H54 (cell line): ENCODE results near the gene PLXDC2.

Experiments
- DNase-seq: peaks from one replicate; pipeline ENCODE4 v3.0.0; 2011; ENCODE audit warnings: low spot score, mixed read lengths; ENCODE audit not compliant: insufficient read length
- FAIRE-seq: peaks from 3 replicates; lab custom pipeline; 2011; peaks lifted over from hg19 to GRCh38; lab: Jason Lieb, UNC
- POLR2A ChIP-seq: IDR thresholded peaks from 2 replicates; pipeline ENCODE4 v1.6.1; 2011; ENCODE audit warnings: low read depth, mild to moderate bottlenecking, low read length

The PLXDC2 gene

DNA sequence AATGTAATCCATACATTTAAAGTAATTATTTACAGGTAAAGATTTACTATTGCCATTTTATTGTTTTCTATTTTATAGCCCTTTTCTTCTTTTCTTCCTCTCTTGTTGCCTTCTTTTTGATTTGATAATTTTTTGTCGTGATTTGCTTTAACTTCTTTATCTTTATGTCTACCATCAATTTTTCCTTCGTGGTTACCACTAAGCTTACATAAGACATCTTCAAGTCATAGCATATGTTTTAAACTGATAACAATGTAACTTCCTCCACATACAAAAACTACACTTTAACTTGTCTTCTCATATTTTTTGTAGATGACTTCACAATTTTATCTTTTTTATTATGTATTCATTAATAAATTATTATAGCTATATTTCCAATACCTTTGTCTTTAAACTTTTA, 316.6 kb downstream of the PLXDC2 start:
- DNase-seq (no peak), FAIRE-seq (no peak)
- no peak for TF ChIP-seq POLR2A

DNA sequence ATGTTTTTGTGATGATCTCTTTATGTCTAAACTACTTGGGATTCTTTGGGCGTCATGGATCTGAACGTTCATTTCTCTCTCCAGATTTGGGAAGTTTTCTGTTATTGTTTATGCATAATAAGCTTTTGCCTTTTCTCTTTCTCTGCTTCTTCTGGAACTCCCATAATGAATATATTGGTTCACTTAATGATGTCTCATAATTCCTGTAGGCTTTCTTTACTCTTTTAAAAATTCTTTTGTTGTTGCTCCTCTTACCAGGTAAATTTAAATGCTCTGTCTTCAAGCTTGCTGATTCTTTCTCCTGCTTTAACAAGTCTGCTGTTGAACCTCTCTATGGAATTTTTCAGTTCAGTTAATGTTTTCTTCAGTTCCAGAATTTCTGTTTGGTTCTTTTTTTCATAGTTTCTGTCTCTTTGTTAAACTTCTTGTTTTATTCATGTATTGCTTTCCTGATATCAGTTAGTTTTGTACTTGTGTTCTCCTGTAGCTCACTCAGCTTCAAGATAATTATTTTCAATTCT, 317.5 kb downstream of the PLXDC2 start:
- FAIRE-seq (no peak), DNase-seq (no peak)
- TF ChIP-seq POLR2A: no peak

DNA sequence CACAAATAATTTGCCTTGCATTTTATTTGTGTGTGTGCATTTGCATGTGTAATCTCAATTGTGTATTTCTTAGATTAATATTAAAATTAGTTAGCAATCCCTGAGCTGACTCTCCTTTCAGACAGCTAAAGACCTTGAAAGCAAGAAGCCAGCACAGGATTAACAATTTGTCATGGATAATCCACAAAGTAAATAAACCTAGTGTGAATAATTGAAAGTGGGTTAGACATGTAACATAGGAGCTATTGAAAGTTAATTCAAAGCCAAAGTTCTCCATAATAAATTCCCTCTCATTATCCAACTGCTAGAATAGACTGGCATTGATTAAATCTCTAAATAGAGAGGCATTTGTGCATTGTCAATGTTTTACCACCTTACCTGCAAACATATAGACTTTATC, 326.1 kb downstream of the PLXDC2 start:
- FAIRE-seq: no peak
- no peak for DNase-seq
- TF ChIP-seq POLR2A: no peak

DNA sequence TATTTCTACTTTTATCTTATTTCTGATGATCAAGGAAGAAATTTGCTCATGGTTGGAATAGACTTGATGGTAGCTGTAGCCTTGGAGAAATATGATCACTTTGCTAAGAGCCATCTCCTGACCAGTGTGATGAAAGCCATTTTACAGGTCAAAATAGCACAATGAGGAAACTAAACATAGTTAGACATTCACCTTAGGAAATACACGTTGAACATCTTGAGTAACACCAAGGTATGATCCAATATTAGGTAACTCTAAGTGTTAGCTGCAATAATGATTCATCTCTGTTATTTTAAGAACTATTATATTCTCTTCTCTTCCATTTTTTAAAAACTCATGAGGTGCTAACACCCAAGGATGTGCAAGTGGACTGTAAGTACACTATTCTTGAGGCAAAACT, 328.0 kb downstream of the PLXDC2 start:
- TF ChIP-seq POLR2A: no peak
- FAIRE-seq: no peak

DNA sequence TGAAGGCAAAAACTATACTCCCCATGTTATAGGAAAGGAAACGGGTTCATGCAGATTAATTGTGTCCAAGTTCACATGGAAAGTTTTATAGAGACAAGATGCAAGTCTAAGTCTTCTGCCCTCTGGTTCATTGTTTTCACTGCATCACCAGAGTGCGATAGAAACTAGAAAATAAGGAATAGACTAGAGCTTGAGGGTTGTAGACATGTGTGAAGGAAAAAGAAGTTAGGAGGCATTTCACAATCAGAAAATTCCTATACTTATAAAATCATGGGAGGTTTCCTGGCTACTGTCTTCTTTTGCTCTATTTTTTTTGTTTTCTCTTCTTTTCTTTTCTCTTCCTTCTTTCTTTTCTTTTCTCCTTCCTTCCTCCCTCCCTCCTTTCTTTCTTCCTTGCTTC, 329.8 kb downstream of the PLXDC2 start:
- DNase-seq: no peak
- FAIRE-seq: no peak
- TF ChIP-seq POLR2A: no peak

More for the DNA sequence above, 328.0 kb downstream of the PLXDC2 start:
- no peak for DNase-seq

DNA sequence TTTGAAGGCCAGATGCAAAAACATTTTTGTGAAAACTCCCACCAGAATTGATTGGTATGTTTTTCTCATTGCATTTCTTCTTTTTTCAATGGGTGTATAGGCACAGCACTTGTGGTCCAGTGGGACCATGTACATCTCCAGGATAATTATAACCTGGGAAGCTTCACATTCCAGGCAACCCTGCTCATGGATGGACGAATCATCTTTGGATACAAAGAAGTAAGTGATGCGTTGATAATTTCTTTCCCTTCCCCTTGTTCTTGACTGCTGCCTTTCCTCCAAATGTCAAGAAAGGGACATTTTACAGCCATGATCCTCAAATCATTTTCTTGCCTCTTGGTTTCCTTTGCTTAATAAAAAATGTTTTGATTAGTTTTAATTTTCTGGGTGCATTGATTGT, 331.5 kb downstream of the PLXDC2 start:
- FAIRE-seq (no peak), DNase-seq (no peak)
- no peak for TF ChIP-seq POLR2A

DNA sequence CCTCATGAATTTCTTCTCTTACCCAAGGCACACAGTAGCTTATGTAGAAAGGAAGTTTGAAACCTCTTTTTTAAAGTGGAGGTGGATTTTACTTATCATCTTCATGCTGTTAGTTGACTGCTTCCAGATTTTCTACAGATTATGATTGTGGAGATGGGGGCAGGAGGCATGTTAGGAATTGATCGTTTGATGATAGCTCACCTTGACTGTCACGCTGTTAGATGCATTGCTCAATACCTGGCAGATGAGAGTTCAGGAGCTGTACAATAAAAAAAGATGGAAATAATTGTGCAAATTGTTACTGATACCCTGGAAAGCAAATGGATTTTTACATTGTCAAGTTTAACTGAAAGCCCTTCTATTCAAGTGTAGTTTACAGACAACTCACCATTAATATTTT, 340.3 kb downstream of the PLXDC2 start:
- TF ChIP-seq POLR2A: no peak
- DNase-seq (no peak), FAIRE-seq (no peak)

DNA sequence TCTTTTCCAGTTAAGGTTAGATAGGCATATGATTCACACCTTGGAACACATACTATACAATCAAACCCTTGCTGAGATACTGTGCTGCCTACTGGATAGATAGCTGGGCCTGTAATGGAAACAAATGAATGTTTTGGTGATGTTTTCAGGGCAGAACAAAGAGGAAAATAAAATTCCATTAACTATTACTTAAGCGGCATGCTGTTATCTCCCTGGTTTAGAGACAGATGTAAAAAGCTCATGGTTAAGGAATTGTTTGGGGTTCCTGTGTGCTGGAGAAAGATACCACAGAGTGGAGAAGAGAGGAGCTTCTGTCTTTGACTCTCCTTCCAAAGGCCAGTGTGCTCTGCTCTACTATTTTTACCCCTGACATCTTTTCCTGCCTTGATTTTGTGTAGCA, 341.1 kb downstream of the PLXDC2 start:
- FAIRE-seq (no peak), DNase-seq (no peak)
- no peak for TF ChIP-seq POLR2A

DNA sequence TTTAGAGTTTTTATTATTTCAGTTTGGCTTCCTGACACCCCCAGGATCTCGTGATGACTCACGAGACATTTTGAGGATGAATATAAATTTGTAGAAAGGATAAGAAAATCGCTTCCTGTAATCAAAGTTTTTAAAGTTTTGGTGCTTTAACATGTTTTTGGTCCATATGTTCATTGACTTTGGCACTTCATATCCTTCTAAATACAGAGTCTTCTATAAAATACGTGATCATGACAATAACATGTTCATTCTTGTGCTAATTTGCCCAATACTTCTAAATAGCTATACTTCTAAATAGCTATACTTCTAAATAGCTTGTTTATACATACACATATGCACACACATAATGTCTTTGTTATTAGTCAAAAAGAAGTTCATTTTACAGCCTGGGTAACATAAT, 341.9 kb downstream of the PLXDC2 start:
- FAIRE-seq (no peak), DNase-seq (no peak)
- TF ChIP-seq POLR2A: no peak

DNA sequence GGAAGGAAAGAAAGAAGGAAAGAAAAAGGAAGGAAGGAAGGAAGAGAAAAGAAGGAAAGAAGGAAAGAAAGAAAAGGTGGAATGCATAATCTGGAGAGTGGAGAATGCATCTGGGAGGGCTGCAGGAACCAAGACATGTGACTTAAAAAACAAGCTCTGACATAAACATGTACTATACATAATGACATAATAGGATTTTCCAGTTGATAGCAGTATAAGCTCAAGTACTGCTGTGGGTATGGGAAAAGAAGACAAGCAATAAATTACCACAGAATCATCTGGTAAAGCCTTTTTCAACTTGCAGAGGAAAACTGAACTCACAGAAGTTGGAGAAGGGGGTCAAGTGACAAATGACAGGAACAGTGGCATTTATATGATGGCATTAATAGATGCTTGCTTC, 345.9 kb downstream of the PLXDC2 start:
- no peak for TF ChIP-seq POLR2A
- FAIRE-seq: no peak
- DNase-seq: no peak

DNA sequence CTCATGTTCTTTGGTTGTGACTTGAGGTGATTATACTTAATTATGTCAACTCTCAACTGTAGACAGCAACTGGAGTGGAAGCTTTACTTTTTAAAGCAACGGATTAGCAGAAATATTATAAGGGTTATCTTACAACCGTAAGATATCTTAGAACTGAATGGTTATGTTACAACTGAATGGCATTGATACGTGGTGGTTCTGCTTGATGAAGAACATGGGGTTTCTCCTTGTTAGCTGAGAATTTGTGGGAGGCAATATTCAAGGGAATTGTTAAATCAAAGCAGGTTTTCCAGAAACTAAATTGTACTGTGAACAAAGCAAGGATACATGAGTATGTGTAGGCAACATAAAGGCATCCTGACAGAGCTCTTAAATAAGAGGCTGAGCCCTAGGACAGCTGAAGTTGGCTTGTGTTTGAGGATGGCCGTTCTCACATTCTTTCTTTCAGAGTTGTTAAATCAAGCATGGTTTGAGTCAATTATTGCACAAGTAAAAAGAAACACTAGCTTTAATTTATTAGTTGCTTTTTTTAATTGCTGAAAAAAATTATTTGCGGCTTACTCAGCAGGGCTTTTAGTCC, 350.0 kb downstream of the PLXDC2 start:
- no peak for TF ChIP-seq POLR2A
- FAIRE-seq (no peak), DNase-seq (no peak)

DNA sequence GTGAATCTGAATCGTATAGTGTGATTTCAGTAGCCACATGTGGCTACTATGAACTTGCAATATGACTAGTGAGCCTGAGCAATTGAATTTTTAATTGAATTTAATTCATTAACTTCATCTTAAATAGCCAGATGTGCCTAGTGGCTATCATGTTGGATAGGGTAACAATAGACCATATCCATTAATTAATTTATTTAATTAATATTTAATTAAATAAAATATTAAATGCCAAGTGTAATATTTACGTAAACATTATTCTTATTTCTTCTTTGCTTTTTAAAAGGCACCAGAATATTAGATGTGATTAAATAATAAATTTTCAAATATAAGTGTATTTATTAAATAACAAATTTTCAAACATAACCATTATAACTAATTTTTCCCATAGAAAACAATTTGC, 354.4 kb downstream of the PLXDC2 start:
- FAIRE-seq: no peak

DNA sequence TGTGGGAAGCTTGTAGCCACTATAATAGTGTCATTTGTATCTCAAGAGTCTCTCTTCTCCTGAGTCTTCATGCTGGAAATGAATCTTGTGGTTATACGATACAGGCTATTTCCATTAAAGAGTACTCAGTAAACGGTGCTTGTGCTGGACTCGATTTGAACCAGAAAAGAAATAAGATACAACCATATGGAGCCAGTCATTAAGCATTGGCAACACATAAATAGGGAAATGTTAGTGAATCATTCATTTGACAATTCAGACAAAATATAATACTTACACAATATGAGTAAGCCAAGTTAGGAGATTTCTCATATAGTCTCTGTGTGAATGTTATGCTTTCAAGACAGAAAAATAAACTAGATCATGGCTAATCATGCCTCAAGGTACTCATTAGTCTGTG, 356.8 kb downstream of the PLXDC2 start:
- DNase-seq: no peak
- FAIRE-seq: no peak
- TF ChIP-seq POLR2A: no peak

More for the DNA sequence above, 354.4 kb downstream of the PLXDC2 start:
- TF ChIP-seq POLR2A: no peak
- no peak for DNase-seq

DNA sequence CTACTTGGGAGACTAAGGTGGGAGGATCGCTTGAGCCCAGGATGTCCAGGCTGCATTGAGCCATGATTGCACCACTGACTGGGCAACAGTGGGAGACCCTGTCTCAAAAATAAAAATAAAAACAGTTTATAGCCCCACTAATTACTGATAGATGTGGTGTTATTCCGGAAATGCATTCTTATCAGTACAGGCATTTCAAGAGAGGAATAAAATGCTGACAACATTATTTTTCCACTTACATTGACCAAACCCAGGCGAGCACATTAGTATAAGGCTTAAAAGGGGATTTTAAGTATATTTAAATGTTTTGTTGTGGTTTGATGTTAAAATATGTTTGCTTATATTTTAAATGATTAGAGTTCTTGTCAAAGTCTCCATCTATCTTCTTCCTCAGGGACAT, 359.5 kb downstream of the PLXDC2 start:
- no peak for TF ChIP-seq POLR2A
- DNase-seq (no peak), FAIRE-seq (no peak)

DNA sequence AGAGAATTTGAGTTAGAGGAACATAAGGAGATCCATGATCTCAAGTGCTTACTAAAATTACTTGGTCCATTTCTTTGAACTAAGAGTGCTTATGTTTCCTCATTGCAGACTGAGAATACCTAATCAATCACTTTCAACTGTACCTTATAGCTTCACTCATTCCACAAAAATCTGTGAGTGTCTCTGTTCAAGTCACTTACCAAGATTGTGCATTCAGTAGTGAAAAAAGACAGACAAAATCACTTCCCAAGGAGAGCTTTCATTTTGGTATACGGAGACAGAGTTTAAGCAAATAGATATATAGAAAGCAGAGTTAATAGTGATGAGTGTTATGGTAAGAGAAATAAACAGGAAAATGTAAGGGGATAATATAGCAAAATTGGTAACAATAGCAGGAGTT, 364.5 kb downstream of the PLXDC2 start:
- no peak for TF ChIP-seq POLR2A
- DNase-seq (no peak), FAIRE-seq (no peak)
